ENCODE data around the gene ARID5B.

ARID5B gene

GRCh38 chr10:62077330-62078015, 176.0 kb downstream of the ARID5B start:
- TF ChIP-seq SIN3A (IDR thresholded peaks at IDR 0.05; ENCODE audit: borderline replicate concordance, insufficient read depth, low read length): no peak
- TF ChIP-seq FOXP2 (optimal IDR thresholded peaks at IDR 0.05; ENCODE audit: borderline replicate concordance, extremely low read depth, extremely low read length, insufficient read depth): no peak
- TF ChIP-seq REST (IDR thresholded peaks at IDR 0.05; ENCODE audit: insufficient read depth in 1 of 2, low read depth in 2 of 2, low read length in 2 of 2): no peak
- no peak for TF ChIP-seq TAF1 (IDR thresholded peaks at IDR 0.05; ENCODE audit: borderline replicate concordance, insufficient read depth, low read length)
- no peak for TF ChIP-seq POLR2AphosphoS5 (IDR thresholded peaks at IDR 0.05; ENCODE audit: low read depth, low read length)

GRCh38 chr10:62079885-62080559, 178.5 kb downstream of the ARID5B start:
- TF ChIP-seq SIN3A (IDR thresholded peaks at IDR 0.05; ENCODE audit: borderline replicate concordance, insufficient read depth, low read length) (no peak), POLR2AphosphoS5 (IDR thresholded peaks at IDR 0.05; ENCODE audit: low read depth, low read length) (no peak), FOXP2 (optimal IDR thresholded peaks at IDR 0.05; ENCODE audit: borderline replicate concordance, extremely low read depth, extremely low read length, insufficient read depth) (no peak), TAF1 (IDR thresholded peaks at IDR 0.05; ENCODE audit: borderline replicate concordance, insufficient read depth, low read length) (no peak)

GRCh38 chr10:62080905-62081304, 179.4 kb downstream of the ARID5B start:
- TF ChIP-seq SIN3A (IDR thresholded peaks at IDR 0.05; ENCODE audit: borderline replicate concordance, insufficient read depth, low read length) (no peak), REST (IDR thresholded peaks at IDR 0.05; ENCODE audit: insufficient read depth in 1 of 2, low read depth in 2 of 2, low read length in 2 of 2) (no peak), TAF1 (IDR thresholded peaks at IDR 0.05; ENCODE audit: borderline replicate concordance, insufficient read depth, low read length) (no peak), POLR2AphosphoS5 (IDR thresholded peaks at IDR 0.05; ENCODE audit: low read depth, low read length) (no peak), FOXP2 (optimal IDR thresholded peaks at IDR 0.05; ENCODE audit: borderline replicate concordance, extremely low read depth, extremely low read length, insufficient read depth) (no peak)

GRCh38 chr10:62081341-62082270, 180.1 kb downstream of the ARID5B start:
- no peak for TF ChIP-seq REST (IDR thresholded peaks at IDR 0.05; ENCODE audit: insufficient read depth in 1 of 2, low read depth in 2 of 2, low read length in 2 of 2)
- no peak for TF ChIP-seq SIN3A (IDR thresholded peaks at IDR 0.05; ENCODE audit: borderline replicate concordance, insufficient read depth, low read length)
- TF ChIP-seq POLR2AphosphoS5 (IDR thresholded peaks at IDR 0.05; ENCODE audit: low read depth, low read length): no peak
- TF ChIP-seq FOXP2 (optimal IDR thresholded peaks at IDR 0.05; ENCODE audit: borderline replicate concordance, extremely low read depth, extremely low read length, insufficient read depth): no peak
- no peak for TF ChIP-seq TAF1 (IDR thresholded peaks at IDR 0.05; ENCODE audit: borderline replicate concordance, insufficient read depth, low read length)

GRCh38 chr10:62082271-62082656, 180.8 kb downstream of the ARID5B start:
- no peak for TF ChIP-seq TAF1 (IDR thresholded peaks at IDR 0.05; ENCODE audit: borderline replicate concordance, insufficient read depth, low read length)
- no peak for TF ChIP-seq POLR2AphosphoS5 (IDR thresholded peaks at IDR 0.05; ENCODE audit: low read depth, low read length)
- no peak for TF ChIP-seq REST (IDR thresholded peaks at IDR 0.05; ENCODE audit: insufficient read depth in 1 of 2, low read depth in 2 of 2, low read length in 2 of 2)
- TF ChIP-seq FOXP2 (optimal IDR thresholded peaks at IDR 0.05; ENCODE audit: borderline replicate concordance, extremely low read depth, extremely low read length, insufficient read depth): no peak
- TF ChIP-seq SIN3A (IDR thresholded peaks at IDR 0.05; ENCODE audit: borderline replicate concordance, insufficient read depth, low read length): no peak

Measured in PFSK-1 (cell line).